Endothelial cell of umbilical vein (primary cell): ENCODE measurements around the gene KPNB1. TPM values are rescaled to one million over a fixed set of nuclear protein-coding genes. Genes with fewer than 3 reads are reported as not detected.

Source experiments
- BruUV-seq: library from RNA; stranded (reverse); fragments of 400-500 nt; replicated peaks from 2 replicates; lab custom pipeline; 2021; lab: Mats Ljungman, UMichigan
- CTCF ChIA-PET: fragments of 300-600, 350-600 bp; sonication (Branson Sonifier 250); formaldehyde crosslinking; loops from one replicate; lab custom pipeline; 2021; ENCODE audit warnings: antibody characterized with exemption, inconsistent platforms; lab: Charles Lee
- POLR2A ChIA-PET: fragments of 300-600, 350-600 bp; sonication (Branson Sonifier 250); formaldehyde crosslinking; loops from one replicate; lab custom pipeline; 2021; ENCODE audit warnings: antibody characterized with exemption, inconsistent platforms; lab: Charles Lee
- DNase-seq: peaks from one replicate; pipeline ENCODE4 v3.0.0-alpha.2; 2011; ENCODE audit warnings: low read depth, low spot score
- FAIRE-seq: peaks from 2 replicates; lab custom pipeline; 2011; peaks lifted over from hg19 to GRCh38; lab: Jason Lieb, UNC
- H2AFZ ChIP-seq: 2 replicates; pipeline ENCODE4 v1.6.0; 2012; ENCODE audit warnings: low read depth, low read length, control low read depth, inconsistent platforms
- H3K27ac ChIP-seq: 2 replicates; pipeline ENCODE4 v1.5.1; 2011; ENCODE audit warnings: low read depth, mild to moderate bottlenecking, control low read depth, low read length, moderate library complexity; ENCODE audit not compliant: insufficient read depth
- H3K27me3 ChIP-seq, 2 experiments: 2 replicates each; pipeline versions ENCODE4 v1.6.0 to v1.6.1; 2011; ENCODE audit warnings: low read length in 2 of 2, mixed read lengths in 1 of 2; ENCODE audit not compliant: control insufficient read depth in 2 of 2, insufficient read depth in 2 of 2
- H3K36me3 ChIP-seq, 2 experiments: 2 replicates in 1 of 2; 3 replicates in 1 of 2; pipeline ENCODE4 v1.5.1; 2011; ENCODE audit warnings: low read length in 2 of 2, mild to moderate bottlenecking in 1 of 2, moderate library complexity in 1 of 2; ENCODE audit not compliant: control insufficient read depth in 2 of 2, insufficient read depth in 2 of 2; ENCODE audit errors: extremely low read depth in 1 of 2
- H3K4me1 ChIP-seq: 3 replicates; pipeline ENCODE4 v1.5.1; 2011; ENCODE audit warnings: mild to moderate bottlenecking, low read length; ENCODE audit not compliant: control insufficient read depth, insufficient read depth; ENCODE audit errors: extremely low read depth
- H3K4me2 ChIP-seq: 2 replicates; pipeline ENCODE4 v1.6.1; 2011; ENCODE audit warnings: low read length, control low read depth, mixed read lengths; ENCODE audit not compliant: insufficient read depth
- H3K4me3 ChIP-seq, 3 experiments: fragments of 200-600 bp in 1 of 3; sonication (generic), shearing (Covaris generic) in 1 of 3; replicated peaks in 1 of 3; 2 replicates each; pipeline ENCODE4 v1.5.1; 2011 to 2016; ENCODE audit warnings: control low read depth in 3 of 3, low read length in 3 of 3, mild to moderate bottlenecking in 2 of 3, inconsistent platforms in 1 of 3, low read depth in 1 of 3, moderate library complexity in 1 of 3; ENCODE audit not compliant: insufficient read depth in 1 of 3
- H3K79me2 ChIP-seq: 2 replicates; pipeline ENCODE4 v1.6.0; 2012; ENCODE audit warnings: low read length, inconsistent platforms; ENCODE audit not compliant: control insufficient read depth, insufficient read depth
- H3K9ac ChIP-seq: replicated peaks from 2 replicates; pipeline ENCODE3; 2011; ENCODE audit warnings: low read length, control low read depth; ENCODE audit not compliant: insufficient read depth; ENCODE audit errors: extremely low read depth
- H3K9me1 ChIP-seq: replicated peaks from 3 replicates; pipeline ENCODE4 v1.6.0; 2011; ENCODE audit warnings: mild to moderate bottlenecking, low read length; ENCODE audit not compliant: control insufficient read depth, insufficient read depth; ENCODE audit errors: extremely low read depth
- H3K9me3 ChIP-seq: replicated peaks from 2 replicates; pipeline ENCODE4 v1.5.1; 2012; ENCODE audit warnings: low read length, inconsistent platforms; ENCODE audit not compliant: control insufficient read depth, insufficient read depth
- H4K20me1 ChIP-seq: replicated peaks from 2 replicates; pipeline ENCODE3; 2011; ENCODE audit warnings: mild to moderate bottlenecking, low read length; ENCODE audit not compliant: control insufficient read depth, insufficient read depth; ENCODE audit errors: extremely low read depth
- EZH2 ChIP-seq: IDR thresholded peaks from 2 replicates; pipeline ENCODE4 v1.6.1; 2012; ENCODE audit warnings: borderline replicate concordance, low read depth, mild to moderate bottlenecking, moderate library complexity, low read length, inconsistent platforms; ENCODE audit not compliant: severe bottlenecking
- FOS ChIP-seq: IDR thresholded peaks from 2 replicates; pipeline ENCODE4 v1.6.1; 2011; ENCODE audit warnings: mild to moderate bottlenecking, low read length, moderate library complexity, borderline replicate concordance; ENCODE audit not compliant: insufficient read depth
- GATA2 ChIP-seq: IDR thresholded peaks from 2 replicates; pipeline ENCODE4 v1.7.0; 2011; ENCODE audit warnings: low read depth, mild to moderate bottlenecking, moderate library complexity, mixed read lengths, low read length; ENCODE audit not compliant: insufficient read length, insufficient read depth
- JUN ChIP-seq: IDR thresholded peaks from 2 replicates; pipeline ENCODE4 v1.6.1; 2011; ENCODE audit warnings: borderline replicate concordance, low read depth; ENCODE audit not compliant: insufficient read length, insufficient read depth
- MYC ChIP-seq: IDR thresholded peaks from one replicate; pipeline ENCODE4 v1.6.1; 2011; ENCODE audit warnings: mild to moderate bottlenecking, low read depth, low read length
- POLR2A ChIP-seq: IDR thresholded peaks from 2 replicates; pipeline ENCODE4 v1.6.1; 2012; ENCODE audit warnings: low read depth, mild to moderate bottlenecking, control low read depth, low read length
- POLR2AphosphoS5 ChIP-seq: IDR thresholded peaks from 2 replicates; pipeline ENCODE4 v1.6.1; 2012; ENCODE audit warnings: low read depth, mild to moderate bottlenecking, control low read depth, low read length, moderate library complexity; ENCODE audit not compliant: insufficient read depth
- dilution Hi-C: fragments of 300-500 bp; cut with MboI; formaldehyde crosslinking; loops from one replicate; pipeline ENCODE4 v1.15.0; 2019; ENCODE audit warnings: low sequenced_read_pairs; ENCODE audit not compliant: extremely low pct_ligation_motif_present
- intact Hi-C: fragments of 100-400 bp; cut with micrococcal nuclease; formaldehyde crosslinking; loops from one replicate; pipeline ENCODE4 v1.10.0; 2022
- polyA plus RNA-seq, 4 experiments: library from polyadenylated mRNA; depleted of rRNA in 3 of 4; stranded (reverse) in 3 of 4; unstranded in 1 of 4; fragments of >200 nt; gene quantifications; 2 replicates each; pipeline versions ENCODE4 v1.2.1 to v1.2.3, GENCODE V29; 2011 to 2012; ENCODE audit warnings: missing spikeins in 1 of 4
- total RNA-seq: library from RNA; stranded (reverse); gene quantifications from 2 replicates; pipeline ENCODE4 v1.2.3, GENCODE V29; 2021
- TF ChIP-seq, protein P1 (sequence below): IDR thresholded peaks from 2 replicates; pipeline ENCODE4 v1.6.1; 2011; ENCODE audit not compliant: insufficient read depth, insufficient read length
- TF ChIP-seq, protein P2 (sequence below), 2 donors: IDR thresholded peaks; 1 replicate in 1 of 2; 2 replicates in 1 of 2; pipeline ENCODE4 v1.5.1; 2011; ENCODE audit warnings: low read length in 2 of 2, mild to moderate bottlenecking in 2 of 2, moderate library complexity in 2 of 2, control low read depth in 1 of 2, inconsistent platforms in 1 of 2, low read depth in 1 of 2; ENCODE audit not compliant: insufficient read depth in 1 of 2; ENCODE audit errors: extremely low read depth in 1 of 2

The KPNB1 gene
- total and polyA plus RNA-seq, 2 donors (not counting 3 experiments of a cell fraction or from before 2014, with no cell fraction given): 119 to 495 TPM

DNA sequence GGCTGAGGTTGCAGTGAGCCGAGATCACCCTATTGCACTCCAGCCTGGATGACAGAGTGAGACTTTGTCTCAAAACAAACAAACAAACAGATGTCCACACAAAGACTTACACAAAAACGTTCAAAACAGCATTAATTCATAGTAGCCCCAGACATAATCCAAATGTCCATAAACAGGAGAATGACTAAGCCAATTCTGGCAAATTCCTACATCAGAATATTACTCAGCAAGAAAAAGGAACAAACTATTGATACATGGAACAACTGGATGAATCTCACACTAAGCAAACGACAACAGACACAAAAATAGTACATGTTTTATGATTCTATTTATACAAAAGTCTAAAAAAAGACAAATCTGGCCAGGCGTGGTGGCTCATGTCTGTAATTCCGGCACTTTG lies 10.8 kb upstream of the KPNB1 start:
- ChIA-PET POLR2A (no interaction called here), CTCF (no interaction called here)
- no peaks in the 10 kb centered on the region for H3K36me3 ChIP-seq
- no peak overlapping the region for H3K4me2 ChIP-seq
- H3K79me2 ChIP-seq: no peaks in the 10 kb centered on the region
- H2AFZ ChIP-seq: no peak overlapping the region
- H4K20me1 ChIP-seq: no peaks in the 10 kb centered on the region
- no peak overlapping the region for H3K4me3 ChIP-seq
- no peak overlapping the region for H3K9ac ChIP-seq
- H3K9me3 ChIP-seq: no peaks in the 10 kb centered on the region
- no peak for TF ChIP-seq JUN
- TF ChIP-seq FOS: no peak
- TF ChIP-seq GATA2: no peak
- no peak for TF ChIP-seq MYC
- TF ChIP-seq, protein P1, sequence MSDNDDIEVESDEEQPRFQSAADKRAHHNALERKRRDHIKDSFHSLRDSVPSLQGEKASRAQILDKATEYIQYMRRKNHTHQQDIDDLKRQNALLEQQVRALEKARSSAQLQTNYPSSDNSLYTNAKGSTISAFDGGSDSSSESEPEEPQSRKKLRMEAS: no peak
- TF ChIP-seq, protein P2, sequence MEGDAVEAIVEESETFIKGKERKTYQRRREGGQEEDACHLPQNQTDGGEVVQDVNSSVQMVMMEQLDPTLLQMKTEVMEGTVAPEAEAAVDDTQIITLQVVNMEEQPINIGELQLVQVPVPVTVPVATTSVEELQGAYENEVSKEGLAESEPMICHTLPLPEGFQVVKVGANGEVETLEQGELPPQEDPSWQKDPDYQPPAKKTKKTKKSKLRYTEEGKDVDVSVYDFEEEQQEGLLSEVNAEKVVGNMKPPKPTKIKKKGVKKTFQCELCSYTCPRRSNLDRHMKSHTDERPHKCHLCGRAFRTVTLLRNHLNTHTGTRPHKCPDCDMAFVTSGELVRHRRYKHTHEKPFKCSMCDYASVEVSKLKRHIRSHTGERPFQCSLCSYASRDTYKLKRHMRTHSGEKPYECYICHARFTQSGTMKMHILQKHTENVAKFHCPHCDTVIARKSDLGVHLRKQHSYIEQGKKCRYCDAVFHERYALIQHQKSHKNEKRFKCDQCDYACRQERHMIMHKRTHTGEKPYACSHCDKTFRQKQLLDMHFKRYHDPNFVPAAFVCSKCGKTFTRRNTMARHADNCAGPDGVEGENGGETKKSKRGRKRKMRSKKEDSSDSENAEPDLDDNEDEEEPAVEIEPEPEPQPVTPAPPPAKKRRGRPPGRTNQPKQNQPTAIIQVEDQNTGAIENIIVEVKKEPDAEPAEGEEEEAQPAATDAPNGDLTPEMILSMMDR (IDR thresholded peaks at IDR 0.05; ENCODE audit: extremely low read depth in 1 of 2, insufficient read depth in 1 of 2, low read depth in 1 of 2, low read length in 2 of 2): no peak
- no peak for TF ChIP-seq POLR2AphosphoS5
- no peak for TF ChIP-seq POLR2A
- no peak for TF ChIP-seq EZH2
- dilution Hi-C loops (no loop called here), intact Hi-C loops (no loop called here)
- DNase-seq (no peak), FAIRE-seq (no peak)
- H3K27me3 ChIP-seq: no peaks in the 10 kb centered on the region
- BruUV-seq: no TSS peak
- peaks cover 9% of the 10 kb centered on the region for H3K4me1 ChIP-seq
- no peak overlapping the region for H3K27ac ChIP-seq
- H3K9me1 ChIP-seq: no peaks in the 10 kb centered on the region
